NCI-H2107 (cell line): ENCODE data around the gene HGFAC.

Experiments used
- DNase-seq: peaks from one replicate; lab custom pipeline; 2025; lab: John Stamatoyannopoulos, UW

Gene HGFAC

DNA sequence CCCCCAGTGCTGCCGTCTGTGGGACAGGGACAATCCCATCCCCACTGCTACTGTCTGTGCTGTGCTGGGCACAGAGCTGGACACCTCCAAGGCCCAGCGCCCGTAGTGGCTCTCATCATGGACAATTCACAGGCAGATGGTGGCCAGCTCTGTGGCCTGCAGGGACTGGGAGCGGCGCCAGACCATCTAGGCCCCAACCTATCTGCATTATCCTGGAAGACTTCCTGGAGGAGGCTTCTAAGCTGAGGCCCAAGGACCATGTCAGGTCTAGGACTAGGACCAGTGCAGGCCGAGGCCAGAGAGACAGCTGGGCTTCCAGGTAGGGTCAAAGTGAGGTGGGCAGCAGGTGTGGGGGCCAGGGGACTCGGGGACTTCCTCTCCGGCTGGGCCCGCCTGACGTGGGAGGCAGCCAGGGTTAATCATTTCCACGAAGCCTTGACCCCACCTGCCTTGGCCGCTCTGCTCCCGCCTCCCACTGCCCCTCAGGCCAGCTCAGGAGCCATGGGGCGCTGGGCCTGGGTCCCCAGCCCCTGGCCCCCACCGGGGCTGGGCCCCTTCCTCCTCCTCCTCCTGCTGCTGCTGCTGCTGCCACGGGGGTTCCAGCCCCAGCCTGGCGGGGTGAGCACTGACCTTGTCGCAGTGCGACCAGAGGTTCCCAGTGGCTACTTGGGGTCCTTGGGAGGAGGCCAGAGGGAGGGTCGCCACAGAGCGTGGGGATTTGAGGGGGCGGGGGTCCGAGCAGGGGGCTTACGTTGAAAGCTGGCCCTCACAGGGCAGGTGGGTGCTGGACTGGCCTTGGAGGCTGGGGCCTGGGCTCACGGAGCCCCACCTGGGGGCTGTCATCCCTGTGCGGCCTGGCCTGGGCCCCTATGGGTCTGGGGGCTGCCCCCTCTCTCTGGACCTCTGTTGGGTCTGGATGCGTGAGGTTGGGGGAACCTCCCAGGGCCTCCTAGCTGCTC lies at the start of gene HGFAC:
Gene HGFAC, plus strand, starts transcription at position 468 of the 959 bp plus-strand sequence. Its CDS starts 34 bp downstream, at position 502.
- DNase-seq, result no peak

DNA sequence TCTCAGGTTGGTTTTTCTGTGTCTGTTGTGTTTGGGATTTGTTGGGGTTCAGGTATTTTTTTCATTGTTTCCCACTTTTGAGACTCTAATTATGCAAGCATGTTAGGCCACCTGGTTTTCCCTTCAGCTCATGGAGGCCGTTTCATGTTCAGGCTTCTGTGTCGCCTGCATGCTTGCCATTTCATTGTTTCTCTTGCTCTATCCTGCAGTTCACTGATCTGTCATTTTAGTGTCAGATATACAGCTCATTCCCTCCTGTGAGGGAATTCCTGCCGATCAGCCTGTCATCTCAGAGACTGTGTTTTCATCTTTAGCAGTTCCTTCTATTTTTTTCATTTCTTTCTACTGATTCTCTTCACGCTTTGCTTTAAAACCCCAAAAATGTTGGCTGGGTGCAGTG lies 49.4 kb upstream of the HGFAC start:
- DNase-seq, result no peak

DNA sequence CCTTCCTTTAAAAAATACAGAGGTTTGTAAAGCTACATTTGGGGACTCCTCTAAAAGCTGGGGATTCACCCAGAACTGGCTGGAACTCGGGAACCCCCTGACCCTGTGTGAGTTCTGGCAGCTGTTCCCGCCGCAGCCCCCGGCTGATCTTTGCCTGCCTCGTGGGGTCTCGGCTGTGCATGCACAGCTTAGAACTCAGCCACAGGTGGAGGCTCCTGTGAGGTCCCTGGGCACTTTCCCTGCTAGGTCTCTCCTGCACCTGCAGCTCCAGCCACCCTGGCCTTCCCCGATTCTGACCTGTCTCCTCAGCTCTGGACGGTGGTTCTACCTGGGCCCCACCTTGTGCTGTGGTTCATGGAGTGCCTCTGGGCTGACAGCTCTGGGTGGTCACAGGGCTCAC lies 48.6 kb upstream of the HGFAC start:
- DNase-seq, result no peak

DNA sequence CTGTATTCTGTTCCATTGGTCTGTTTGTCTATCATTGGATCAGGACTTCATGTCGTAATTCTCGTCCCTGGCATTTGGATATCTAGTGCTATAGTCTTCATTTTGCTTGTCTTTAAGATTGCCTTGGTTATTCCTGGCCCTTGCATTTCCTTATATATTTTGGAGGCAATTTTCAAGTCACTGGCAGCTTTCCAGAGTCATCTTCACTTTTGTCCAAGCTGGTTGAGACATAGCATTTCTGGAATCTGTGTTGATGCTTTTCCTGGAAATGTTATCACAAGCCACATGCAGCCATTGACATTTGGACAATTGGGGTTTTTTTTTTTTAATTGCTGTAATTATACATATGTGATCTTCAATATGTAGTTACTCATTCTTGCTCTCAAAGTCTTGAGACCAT lies 45.2 kb upstream of the HGFAC start:
- DNase-seq, result no peak

DNA sequence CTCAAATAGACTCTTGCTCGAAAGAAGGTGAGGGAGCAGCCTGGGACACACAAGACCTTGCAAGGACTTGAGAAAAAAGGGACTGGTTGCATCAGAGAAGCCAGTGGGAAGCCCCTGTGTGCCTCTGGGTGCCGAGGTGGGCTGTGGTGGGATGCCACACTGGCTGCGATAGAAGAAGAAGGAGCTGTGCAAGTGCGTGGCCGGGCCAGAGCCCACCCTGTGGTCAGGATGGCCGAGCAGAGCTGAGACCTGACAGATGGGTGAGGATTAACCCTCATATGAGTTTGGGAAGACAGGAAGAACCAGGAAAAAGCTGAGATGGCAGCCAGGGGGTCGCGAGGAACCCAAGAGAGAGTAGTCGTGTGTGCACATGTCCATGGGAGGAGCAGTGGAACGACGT lies 44.6 kb upstream of the HGFAC start:
- DNase-seq, result no peak

DNA sequence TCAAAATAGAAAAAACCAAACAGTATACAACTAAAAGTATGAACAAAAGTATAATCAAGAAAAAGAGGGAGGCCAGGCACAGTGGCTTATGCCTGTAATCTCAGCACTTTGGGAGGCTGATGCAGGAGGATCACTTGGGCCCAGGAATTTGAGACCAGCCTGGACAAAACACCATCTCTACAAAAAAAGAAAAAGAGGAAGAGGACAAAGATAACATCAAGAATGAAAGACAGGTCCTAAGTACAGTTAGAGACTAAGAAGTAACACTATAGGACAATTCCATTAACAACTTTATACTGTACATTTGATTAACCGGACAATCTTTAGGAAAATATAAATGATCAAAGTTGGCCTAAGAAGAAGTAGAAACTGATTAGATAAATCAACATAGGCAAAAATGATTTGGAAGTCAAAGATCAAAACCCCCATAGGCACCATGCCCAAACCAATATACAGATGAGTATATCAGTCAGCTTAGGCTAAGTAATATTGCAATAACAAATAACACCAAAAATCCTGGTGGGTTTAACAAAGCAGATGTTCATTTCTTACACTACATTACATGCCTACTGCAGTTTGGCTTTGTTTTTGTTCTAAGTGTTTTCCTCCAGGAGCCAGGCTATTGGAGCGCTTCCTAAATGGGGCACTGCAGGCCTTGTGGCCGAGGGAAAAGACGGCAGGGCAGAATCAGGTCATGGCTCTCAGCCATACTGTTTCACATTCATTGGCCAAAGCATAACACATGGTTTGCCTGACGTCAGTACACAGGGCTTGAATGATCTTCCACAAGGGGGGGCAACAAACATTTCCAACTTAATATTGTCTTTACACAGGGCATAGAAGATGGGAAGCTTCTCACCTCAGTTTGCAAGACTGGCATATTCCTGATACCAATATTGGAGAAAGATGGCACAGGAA lies 42.2 kb upstream of the HGFAC start:
- DNase-seq, result no peak

DNA sequence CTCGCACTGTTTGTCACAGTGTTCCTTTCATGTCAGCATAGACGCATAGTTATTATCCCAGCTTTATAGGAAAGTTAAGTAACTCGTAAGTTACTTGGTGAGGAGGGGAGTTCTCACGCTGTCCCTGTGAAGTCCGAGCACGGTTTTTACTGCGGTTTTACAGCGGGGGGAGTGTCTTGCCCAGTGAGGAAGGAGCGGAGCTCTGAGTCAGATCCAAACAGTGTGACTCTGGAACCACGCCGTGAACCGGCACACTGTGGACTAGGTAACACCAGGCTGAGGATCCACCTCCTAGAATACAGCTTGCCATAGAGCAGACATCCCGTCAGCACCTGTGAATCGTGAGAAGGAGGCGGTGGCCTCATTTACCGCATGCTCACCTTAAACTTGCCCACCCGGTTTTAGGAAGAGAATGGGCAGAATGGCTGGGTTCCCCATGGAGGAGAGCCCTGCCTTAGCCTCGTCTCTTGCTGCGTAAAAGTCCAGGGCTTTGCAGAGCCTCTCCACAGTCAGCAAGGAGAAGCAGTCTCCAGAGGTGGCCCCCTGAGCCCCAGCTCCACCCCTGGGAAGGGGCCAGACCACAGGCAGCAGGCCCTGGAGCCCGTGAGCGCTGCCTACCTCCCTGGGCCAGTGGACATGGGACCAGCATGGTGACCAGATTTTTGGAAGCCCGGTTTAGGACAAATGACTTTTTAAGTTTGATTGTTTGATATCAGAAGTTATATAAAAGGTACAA lies 40.2 kb upstream of the HGFAC start:
- DNase-seq, result no peak

DNA sequence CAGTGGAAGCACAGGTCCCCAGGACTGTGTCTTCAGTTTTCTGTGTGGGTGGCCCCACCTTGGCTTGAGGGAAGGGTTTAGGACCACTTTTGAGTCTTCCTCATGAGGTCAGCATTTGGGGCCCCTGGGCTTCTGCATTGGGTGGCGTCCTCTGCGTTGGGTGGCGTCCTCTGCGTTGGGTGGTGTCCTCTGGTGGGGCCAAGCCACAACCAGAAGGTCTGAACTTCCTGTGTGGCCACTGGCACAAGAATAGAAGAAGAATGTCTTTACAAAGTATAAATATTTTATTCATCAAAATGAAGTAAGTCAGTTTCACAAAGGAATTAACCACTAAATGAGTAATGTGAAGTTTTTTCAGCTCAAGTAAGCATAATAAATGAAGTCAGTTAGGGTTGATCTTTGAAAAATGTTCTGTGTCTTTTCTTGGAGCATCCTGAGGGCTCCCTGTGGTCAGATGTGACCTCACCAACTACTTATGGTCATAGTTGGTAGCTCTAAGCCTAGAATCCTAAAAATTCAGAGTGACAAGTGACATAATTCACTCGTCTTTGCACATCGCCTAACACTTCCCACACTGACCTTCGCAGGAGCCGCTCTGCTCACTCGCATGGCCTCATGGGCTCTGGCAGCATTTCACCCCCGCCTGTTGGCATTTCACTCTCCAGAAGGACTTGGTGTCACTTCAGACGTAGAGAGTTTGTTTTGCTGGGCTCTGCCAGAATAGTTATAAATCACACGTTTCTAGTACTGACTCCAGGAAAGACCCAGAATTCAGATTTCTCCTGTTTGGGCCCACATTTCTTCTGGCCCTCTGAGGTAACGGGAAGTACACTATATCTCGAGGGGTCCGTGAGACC lies 39.0 kb upstream of the HGFAC start:
- no peak for DNase-seq

DNA sequence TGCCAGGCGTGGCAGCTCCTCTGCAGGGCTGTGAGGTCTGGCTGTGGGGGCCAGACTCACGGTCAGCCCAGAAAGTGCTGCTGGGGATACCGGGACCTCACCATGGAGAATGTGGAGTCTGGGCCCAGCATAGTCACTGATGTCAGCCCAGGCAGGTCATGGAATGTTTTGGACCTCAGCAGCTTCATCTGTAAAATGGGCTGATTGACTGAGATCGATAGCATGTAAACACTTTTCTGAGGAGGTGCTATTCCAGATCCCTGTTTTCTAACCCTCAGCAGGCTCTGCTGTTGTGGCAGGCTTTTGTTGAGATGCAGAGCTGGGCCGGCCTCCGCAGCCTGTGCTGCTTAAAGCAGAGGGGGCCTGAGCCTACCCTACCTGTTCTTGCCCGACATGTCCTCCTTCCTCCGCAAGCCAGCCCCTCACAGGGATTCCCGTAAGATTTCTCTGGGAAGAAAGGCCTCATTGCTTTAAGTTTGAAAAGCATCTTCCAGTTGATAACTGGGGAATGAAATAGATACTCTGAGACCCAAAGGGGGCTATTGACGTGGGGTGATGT lies 38.3 kb upstream of the HGFAC start:
- DNase-seq, result no peak

DNA sequence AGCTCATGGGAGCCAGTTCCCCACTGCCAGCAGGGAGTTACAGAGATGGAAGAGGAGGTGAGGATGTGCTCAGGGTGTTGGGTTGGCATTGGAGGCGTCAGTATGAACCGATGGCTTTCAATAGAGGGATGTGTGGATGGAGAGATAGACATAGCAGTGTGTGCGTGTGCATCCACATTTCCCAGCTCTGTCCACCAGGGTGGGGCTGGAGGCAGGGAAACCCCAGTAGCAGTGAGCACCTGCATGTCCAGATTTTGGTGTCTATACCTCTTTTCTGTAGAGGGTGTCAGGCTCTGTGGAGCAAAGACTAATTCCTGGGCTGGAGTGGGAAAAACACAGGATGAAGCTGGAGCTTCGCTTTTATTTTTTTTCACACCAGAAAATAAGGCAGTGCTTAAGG lies 37.2 kb upstream of the HGFAC start:
- DNase-seq, result no peak

DNA sequence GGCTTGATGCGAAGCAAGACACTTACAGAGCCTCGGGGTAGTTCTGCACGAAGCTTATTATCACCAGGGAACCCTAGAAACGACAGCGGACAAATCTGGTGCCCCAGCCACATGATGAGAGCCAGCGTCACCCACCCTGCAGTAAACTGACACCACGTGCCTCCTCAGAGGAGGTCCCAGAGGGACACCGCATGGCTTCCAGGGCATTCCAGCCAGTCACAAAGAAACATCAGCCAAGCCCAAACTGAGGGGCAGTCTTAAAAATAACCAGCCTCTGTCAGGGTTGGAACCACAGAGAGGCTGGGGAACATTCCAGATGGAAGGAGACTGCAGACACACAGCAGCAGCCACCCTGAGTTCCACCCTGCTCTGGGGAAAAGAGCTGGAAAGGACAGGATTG lies 36.6 kb upstream of the HGFAC start:
- DNase-seq, result no peak

DNA sequence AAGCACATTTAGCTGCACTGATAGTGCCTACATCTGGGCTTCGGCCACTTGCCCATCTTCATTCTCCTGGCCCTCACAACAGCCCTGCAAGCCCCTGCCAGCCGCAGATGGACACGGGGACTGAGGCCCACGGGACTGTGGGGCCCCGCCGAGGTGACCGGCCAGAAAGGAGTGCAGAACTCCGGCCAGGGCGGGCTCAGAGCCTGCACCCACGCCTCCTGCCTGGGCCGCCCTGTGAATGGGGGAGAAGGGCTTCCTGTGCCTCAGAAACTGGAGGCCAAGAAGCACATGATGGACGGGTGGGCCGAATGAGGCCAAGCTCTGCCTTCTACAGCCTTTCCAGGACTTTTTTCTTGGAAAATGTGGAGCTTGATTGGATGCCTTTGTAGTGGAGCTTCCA lies 35.7 kb upstream of the HGFAC start:
- DNase-seq, result no peak

DNA sequence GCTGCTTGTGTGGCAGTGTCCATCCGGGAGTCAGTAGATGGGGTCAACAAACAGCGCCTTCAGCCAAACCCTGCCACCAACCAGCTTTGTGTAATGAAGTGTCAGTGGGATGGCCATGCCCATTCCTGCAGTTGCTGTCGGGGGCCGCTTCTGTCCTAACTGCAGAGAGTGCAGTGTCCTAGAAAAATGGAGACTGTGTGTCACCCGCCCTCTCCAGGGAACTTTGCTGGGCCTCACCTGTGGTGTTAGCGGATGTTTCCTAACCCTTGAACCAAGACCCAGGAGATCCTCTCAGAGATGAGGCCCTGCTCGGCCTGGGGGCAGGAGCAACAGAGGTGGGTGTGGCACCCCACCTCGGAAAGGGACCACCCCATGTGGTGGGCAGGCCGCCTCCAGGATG lies 35.3 kb upstream of the HGFAC start:
- no peak for DNase-seq

DNA sequence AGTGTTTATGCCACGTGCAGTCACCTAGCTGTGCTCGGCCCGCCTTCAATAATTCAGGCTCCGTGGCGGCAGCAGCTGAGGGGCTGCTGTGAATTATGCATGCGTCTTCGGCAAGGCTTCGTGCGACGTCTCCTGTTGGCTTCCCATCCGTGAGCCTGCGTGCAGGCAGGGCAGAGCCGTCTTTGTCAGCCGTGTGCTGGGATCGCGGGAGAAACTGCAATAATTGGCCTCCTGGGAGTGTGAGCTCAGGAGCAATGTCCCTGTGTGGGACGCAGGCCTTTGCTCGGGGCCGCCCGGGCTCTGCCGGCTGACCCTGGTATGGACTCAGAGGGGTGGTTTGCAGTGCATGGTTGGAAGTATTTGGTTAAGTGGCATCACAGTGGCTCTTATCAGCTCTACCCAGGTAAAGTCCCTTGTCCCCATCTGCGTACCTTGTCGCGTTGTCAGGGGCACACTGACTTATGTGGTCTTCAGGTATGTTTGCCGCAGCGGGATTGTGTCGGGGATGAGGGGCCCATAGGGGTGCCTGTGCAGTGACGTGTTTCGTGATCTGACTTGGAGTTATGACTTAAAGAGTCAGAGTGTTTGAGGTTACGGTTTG lies 34.5 kb upstream of the HGFAC start:
- DNase-seq, result no peak

DNA sequence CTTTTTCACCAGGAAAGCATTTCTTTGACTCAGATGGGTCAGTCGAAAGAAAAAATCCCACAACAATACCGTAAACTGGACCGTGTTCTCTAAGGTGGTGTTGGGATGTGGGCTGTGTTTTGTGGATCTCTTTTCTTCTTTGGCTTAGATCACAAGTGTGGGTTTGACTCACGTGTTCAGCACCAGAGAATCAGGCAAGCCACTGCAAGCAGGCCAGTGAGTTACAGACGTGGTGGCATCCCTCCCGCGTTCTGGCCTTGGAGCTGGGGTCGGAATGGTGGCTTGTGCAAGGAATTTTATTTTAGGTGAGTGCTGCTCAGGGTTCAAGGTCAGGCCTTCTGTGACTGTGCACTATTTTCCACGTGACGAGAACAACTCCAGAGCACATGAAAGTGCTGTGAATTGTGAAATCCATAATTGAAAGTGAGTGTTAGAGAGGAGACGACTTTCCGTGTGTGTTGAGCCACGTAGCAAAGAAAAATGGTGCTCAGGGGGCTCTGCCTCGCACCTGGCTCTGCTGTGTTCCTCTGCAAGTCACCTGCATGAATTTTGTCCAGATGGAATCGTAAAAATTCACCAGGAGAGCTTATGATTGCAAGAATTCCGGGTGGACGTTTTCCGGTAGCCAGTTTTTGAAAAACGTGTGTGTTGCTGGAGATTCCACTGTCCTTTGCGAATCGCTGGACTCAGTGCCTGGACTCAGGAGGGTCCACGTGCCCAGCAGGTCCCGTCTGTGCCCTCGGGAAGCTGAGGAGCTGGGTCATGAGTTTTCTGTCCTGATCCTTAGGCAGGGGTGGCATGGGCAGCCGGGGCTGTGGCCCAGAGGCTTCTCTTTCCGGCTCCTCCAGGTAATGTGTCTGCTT lies 33.6 kb upstream of the HGFAC start:
- no peak for DNase-seq

DNA sequence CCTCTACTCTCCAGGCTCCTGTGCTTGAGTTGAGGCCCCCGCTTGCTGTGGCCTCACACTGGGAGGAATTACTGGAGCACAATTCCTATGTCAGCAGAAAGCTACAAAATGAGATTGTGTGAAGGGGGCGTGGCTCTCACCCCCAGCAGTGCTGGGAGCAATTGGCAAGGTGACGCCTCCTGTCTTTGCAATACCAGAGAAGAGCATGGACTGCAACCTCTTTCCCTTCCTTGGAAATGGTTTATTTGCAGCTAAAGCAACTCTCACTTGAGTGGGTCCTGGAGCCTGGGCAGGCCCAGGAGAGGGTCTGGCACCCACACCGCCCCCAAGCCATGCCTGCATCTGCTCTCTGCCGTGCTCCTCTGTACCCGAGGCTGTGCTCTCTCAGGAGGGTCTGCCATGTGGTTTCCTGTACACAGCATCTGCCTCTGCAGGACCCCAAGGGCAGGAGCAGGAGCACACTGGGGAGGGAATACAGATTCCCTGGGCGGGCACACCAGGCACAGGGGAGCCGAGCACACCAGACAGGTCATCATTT lies 32.9 kb upstream of the HGFAC start:
- DNase-seq, result no peak

DNA sequence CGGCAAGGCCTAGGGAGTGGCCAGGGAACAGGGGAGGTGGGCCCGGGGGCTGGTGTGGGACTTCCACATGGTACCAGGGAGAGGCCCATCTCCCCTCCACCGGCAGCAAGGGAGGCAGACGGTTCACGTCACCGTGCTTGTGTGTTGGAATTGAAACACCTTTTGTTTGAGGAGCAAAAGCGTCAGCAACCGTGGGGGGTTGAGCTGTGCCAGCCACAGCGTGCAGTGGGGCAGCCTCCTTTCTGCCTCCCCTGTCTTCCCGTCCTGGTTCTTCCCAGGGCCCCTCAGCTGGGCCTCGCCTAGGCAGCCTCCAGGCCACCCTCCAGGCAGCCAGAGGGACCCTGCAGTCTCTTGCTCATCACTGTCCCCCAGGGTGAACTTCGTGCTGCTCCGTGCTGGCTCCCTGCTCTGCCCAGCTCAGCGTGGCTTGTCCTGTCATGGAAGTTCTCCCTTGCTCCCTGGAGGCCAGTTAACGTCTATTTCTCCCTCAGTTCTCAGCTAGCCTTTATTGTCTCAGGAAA lies 32.1 kb upstream of the HGFAC start:
- DNase-seq, result no peak

DNA sequence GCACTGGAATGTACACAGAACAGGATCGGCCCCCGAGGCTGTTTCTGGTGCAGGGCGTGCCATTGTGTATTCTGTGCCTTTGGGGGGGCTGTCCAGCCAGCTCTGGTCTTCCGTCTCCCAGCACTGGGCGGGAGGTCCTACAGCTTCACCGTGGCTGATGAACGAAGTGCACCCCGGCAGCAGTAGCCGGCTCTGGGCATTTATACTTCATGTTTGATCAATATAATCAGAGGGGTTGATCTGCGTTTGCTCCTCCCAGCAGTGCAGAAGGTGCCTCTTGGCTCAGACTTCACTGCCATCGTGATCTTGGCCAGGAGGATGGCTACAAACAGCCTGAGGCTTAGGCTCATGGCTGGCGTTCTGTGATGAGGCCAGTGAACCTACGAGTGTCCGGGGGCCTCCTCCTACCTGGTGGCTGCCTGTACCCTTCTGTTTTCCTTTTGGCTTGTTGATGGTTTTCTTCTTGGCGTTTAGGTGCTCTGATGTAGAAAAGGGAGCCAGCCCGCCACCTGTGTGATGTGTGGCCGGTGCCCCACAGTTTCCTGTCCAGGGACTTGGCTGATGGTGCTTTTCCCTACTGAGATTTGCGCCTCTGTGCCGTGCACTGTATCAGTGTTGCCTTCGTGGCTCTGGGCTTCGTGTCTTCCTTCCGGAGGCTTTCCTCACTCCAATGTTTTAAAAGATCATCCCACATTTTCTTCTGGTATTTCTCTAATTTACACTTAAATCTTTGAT lies 31.2 kb upstream of the HGFAC start:
- DNase-seq, result no peak
